ENCODE results near the gene CCL3. TPM values are rescaled to one million over a fixed set of nuclear protein-coding genes. Genes with fewer than 3 reads are reported as not detected.

The CCL3 gene
- total RNA-seq = under 1 TPM in 1 of 2 donors, not detected in 1; 0.67 TPM

GRCh38 chr17:36089888-36090836, at the start of gene CCL3:
Gene CCL3, minus strand, starts transcription at chr17:36090143. Its CDS starts 85 bp downstream, at chr17:36090058.

GRCh38 chr17:36103401-36103975, 13.5 kb upstream of the CCL3 start, which contains the start of gene CCL4:
Gene CCL4, plus strand, starts transcription at chr17:36103827. Its CDS starts 79 bp downstream, at chr17:36103906.

DNA sequence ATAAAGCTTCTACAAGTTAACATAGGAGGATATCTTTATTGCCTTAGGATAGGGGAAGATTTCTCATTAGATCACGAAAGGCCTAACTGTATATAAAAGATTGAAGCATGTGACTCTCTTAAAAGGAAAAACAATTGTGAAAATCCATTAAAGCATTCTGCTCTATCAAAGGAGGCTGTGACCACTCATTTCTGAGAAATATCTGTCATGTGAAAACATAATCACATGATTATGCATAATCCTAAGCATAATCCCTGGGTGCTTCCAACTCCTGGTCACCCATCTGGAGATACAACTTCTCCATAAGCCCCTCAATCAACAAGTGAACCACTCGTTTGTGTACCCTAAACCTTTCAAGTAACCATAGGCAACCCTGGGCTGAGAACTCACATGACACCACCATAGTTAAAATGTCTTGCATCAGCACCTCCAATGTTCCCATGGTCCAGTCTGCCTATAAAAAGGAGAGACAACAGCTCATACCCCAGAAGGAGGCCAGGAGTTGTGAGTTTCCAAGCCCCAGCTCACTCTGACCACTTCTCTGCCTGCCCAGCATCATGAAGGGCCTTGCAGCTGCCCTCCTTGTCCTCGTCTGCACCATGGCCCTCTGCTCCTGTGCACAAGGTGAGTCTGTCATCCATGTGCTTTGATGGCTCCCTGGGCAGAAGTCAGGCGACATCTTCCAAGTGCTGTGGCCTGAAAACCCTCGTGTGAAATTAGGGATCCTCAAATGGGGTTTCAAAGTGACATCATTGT, 26.0 kb downstream of the CCL3 start, which contains the start of gene CCL18:
TSS of gene CCL18 (plus strand) at position 487 of the 756 bp plus-strand sequence. CDS start at position 558, 71 bp downstream.

Small RNA genes lying within 50 kb of the gene (small RNA-seq; reads per million reads assigned to genes)
- gene RN7SL301P = 0 reads per million in 2 donors

Other genes starting within 250 kb of the CCL3 start
- not detected for gene HEATR9, start 221.3 kb downstream of the CCL3 start, total RNA-seq
- gene CCL5, start 209.8 kb downstream of the CCL3 start, total RNA-seq = 1 to 10 TPM in 1 of 2 donors, under 1 TPM in 1; 0.67 to 2.8 TPM
- gene RDM1, start 159.4 kb downstream of the CCL3 start, total RNA-seq = 1 to 10 TPM; 1.3 to 1.4 TPM
- not detected for gene LYZL6, start 146.4 kb downstream of the CCL3 start, total RNA-seq
- gene CCL16, start 108.6 kb downstream of the CCL3 start, total RNA-seq = not detected
- gene CCL14, start 103.4 kb downstream of the CCL3 start, total RNA-seq = not detected
- not detected for gene CCL15, start 88.6 kb downstream of the CCL3 start, total RNA-seq
- gene CCL23, start 72.2 kb downstream of the CCL3 start, total RNA-seq = not detected
- 1 to 10 TPM; 3.0 to 3.8 TPM for gene CCL18, start 25.9 kb downstream of the CCL3 start, total RNA-seq
- gene CCL4, start 13.7 kb upstream of the CCL3 start, total RNA-seq = not detected
- gene TBC1D3B, start 86.5 kb upstream of the CCL3 start, total RNA-seq = not detected
- gene CCL3L1, start 106.6 kb upstream of the CCL3 start, total RNA-seq = under 1 TPM in 1 of 2 donors, not detected in 1; 0.69 TPM
- gene CCL4L2, start 120.9 kb upstream of the CCL3 start, total RNA-seq = not detected
- gene TBC1D3I, start 174.4 kb upstream of the CCL3 start, total RNA-seq = under 1 TPM in 1 of 2 donors, not detected in 1; under 0.01 TPM
- not detected for gene TBC1D3G, start 233.7 kb upstream of the CCL3 start, total RNA-seq

All from melanocyte of skin (primary cell).